Measurements from ENCODE around the gene SACM1L.

SACM1L gene

DNA sequence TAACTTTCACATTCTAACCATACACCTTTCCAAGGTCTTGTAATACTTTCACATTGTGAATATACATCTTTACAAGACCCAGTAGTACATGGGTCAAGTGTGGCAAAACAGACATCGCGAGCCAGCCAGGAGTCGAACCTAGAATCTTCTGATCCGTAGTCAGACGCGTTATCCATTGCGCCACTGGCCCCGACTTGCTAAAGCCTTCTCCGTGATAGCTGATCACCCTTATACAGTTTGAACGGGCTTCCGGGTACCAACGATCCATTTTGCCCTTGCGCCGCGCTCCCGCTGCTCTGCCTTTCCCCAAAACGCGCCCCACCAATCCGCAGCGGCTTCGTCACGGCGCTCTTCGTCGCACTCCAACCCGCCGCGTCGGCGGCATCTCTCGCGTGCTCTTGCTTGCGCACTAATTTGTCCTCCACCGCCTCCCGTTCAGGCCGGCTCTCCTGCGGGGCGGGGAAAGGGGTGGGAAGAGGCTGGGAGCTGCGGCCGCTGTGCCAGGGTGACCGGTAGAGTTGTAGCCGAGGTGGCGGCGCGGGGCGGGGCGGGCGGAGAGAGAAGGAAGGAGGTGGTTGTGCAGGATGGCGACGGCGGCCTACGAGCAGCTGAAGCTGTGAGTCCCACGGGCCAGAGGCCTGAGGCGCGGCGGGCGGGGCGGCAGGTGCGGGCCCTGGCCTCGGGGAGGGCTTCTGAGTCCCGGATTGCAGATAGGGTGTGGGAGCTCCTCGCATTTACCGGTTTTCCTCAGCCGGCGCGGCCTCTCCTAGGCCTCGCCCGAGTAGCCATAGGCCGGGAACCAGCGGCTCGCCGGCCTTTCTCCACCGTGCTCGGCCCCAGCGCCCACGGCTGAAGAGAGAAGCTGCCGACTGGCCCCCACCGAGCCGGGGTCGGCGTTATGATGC is at the start of gene SACM1L:
Gene SACM1L (plus strand): TSS at position 515 of the 905 bp plus-strand sequence. CDS start 70 bp downstream, at position 585.
- peak; percentile 89 to 98 (median 92) for DNase-seq (ENCODE audit: low read depth in 3 of 3)

- no peak for DNase-seq (ENCODE audit: low read depth in 3 of 3)
These were observed 49.1 kb upstream of the SACM1L start for GRCh38 chr3:45640091-45640507.

- DNase-seq (ENCODE audit: low read depth in 3 of 3), result no peak
These were observed 48.4 kb upstream of the SACM1L start for GRCh38 chr3:45640724-45641361.

DNA sequence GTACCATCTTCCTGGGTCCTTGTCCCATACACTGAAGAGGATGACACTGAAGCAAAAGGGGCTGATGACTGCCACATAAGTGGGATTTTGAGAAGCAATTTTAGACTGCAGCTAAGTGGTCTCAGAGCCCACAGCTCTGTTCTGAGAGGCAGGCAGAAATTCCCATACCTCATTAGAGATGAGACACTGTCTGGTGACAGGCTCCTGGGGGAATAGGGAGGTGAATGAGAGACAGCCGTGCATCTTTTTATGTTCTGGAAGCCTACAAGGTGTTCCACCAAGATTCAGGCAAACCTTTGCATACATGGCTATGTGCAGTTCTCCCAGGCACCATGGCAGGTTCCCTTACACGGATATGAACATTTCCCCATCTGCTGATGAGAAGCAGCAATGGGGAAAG is 47.4 kb upstream of the SACM1L start:
- DNase-seq (ENCODE audit: low read depth in 3 of 3), result no peak

- DNase-seq (ENCODE audit: low read depth in 3 of 3), result no peak
These were observed 46.5 kb upstream of the SACM1L start for GRCh38 chr3:45642731-45643152.

- DNase-seq (ENCODE audit: low read depth in 3 of 3), result no peak
These were observed 45.0 kb upstream of the SACM1L start for GRCh38 chr3:45644063-45644790.

DNA sequence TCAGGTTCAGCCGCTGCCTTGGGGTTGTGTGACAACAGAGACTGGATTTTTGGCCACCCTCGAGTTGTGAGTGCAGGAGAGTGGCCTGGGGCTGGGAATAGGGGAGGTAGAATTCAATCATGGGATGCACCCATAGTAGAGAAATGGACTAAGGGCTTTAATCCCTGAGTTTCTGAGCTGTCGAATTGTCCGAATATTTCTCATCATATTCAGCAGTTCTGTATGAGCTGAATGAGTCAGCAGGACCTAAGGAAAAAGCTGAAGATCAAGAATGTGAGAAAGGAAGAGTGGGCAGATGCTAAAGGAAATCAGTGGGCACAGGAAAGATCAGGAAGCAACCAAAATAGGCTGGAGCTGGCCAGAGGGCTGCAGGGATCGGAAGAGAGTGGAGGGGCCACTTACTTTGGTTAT is 44.4 kb upstream of the SACM1L start:
- DNase-seq (ENCODE audit: low read depth in 3 of 3), result no peak

DNA sequence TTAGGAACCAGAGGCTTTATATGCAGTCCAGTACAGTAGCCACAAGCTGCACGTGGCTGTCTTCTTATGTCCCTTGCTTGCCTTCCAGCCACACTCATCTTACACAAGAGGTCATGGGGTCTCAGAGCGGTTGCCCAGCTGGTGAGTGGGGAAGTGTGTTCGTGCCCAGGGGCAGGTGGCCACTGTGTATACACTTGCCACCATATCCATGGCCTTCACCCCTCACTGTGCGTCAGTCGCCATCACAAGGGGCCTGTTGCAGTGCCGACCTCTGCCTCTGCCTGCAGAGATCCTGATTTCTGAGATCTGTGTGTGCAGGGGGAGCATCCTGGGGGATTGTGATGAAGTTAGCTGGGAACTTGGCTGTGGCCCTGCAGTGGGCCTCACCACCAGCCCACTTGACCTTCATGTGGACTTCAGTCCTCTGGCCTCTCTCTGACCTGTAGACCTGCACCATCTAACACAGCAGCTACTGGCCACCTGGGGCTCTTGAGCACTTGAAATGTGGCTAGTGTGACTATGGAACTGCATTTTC is 43.1 kb upstream of the SACM1L start:
- no peak for DNase-seq (ENCODE audit: low read depth in 3 of 3)

GRCh38 chr3:45647148-45647619 is 42.0 kb upstream of the SACM1L start:
- DNase-seq (ENCODE audit: low read depth in 3 of 3), result no peak

- no peak for DNase-seq (ENCODE audit: low read depth in 3 of 3)
These were observed 36.0 kb upstream of the SACM1L start for GRCh38 chr3:45653205-45653604.

- DNase-seq (ENCODE audit: low read depth in 3 of 3), result no peak
These were observed 34.7 kb upstream of the SACM1L start for GRCh38 chr3:45654397-45654944.

GRCh38 chr3:45655906-45656305 is 33.3 kb upstream of the SACM1L start:
- DNase-seq (ENCODE audit: low read depth in 3 of 3), result no peak

DNA sequence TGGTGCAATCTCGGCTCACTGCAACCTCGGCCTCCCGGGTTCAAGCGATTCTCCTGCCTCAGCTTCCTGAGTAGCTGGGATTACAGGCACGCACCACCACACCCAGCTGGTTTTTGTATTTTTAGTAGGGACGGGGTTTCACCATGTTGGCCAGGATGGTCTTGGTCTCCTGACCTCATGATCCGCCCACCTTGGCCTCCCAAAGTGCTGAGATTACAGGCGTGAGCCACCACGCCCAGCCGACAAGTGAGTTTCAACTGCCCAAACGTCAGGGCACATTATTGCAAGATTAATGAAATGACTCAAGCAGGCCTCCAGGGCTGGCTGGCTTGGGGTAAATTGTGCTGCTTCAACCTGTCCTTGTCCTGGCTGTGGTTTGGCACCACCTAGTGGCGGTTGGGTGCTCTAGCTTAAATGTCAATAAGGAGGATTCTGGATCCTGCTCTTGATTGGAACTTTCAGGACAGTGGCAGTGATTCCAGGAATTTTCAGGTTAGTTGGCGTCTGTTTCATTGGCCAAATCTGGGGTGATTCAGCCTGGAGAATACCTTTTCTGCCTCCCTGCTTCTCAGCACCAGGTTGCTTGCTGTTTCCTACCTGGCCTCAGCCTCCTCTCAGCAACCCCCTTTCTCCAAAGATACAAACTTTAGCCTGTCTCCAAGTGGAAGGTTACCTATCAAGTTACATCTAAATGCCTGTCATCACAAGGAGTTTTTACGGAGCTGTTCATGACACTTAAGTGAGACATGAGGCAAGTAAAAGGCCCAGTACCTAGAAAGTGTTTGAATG is 32.4 kb upstream of the SACM1L start:
- peak; percentile 70 to 82 (median 78) for DNase-seq (ENCODE audit: low read depth in 3 of 3)

DNA sequence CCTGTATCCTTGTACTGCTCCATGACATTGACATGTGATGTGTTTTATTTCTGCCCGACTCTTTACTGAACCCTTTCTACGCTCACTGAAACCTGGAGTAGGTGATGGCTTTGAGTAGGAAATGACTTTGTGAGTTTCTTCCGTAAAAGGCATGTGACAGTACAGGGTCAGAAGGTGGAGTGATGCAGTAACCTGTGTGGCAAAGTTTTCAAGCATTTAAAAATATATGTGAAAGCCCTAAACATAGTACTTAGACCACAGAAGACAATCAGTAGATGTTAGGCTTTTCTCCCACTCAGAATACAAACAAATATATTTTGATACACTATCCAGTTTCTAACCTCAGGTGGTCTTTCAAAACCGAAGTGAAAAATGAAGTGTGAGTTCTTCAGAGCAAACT is 31.3 kb upstream of the SACM1L start:
- no peak for DNase-seq (ENCODE audit: low read depth in 3 of 3)

DNA sequence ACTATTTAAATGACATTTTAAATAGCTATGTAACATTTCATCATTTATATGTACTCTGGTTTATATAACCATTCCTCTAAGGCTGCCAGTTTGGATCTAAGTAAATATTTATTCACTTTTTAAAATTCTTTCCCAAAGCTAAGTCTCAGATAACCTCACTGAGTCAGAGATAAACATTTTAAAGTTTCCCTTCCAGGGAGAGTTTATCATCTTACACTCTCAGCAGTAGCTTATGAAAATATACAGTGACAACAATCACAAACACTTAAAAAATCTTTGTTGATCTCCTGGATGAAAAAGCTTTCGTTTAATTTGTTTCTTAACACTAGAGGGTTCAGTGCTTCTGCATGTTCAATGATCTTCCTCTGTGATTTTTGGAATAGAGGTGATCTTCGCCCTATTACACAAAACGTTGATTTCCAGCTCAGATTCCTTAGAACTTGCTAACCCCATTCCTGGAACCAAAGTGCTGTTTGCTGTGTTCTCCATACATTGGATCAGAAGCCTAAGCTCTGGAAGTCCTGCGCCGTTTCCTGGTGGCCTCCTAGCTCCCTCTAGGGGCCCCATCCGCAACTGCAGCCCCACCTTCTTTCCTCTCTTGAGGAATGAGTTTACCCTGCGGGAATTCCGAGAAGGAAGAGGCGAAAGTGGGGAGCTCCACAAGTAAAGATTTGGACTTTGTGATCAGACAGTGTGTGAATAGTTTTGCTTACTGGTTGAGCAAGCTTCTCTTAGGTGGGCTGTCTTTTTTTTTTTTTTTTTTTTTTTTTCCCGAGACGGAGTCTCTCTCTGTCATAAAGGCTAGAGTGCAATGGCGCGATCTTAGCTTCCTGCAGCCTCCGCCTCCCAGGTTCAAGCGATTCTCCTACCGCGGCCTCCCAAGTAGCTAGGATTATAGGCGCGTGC is 29.3 kb upstream of the SACM1L start:
- DNase-seq (ENCODE audit: low read depth in 3 of 3), result peak in 1 of 3 experiments; percentile 32

DNA sequence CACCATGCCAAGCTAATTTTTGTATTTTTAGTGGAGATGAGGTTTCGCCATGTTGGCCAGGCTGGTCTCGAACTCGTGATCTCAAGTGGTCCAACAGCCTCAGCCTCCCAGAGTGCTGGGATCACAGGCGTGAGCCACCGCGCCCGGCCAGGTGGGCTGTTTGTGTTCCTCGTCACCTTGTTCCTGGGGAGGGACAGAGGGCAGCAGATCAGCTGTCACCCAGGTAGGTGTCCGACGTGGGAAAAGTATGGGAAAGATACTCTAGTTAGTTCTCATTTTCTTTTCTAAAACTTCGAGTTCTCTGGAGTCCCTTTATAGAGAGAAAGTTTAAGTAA is 28.7 kb upstream of the SACM1L start:
- DNase-seq (ENCODE audit: low read depth in 3 of 3), result no peak

DNA sequence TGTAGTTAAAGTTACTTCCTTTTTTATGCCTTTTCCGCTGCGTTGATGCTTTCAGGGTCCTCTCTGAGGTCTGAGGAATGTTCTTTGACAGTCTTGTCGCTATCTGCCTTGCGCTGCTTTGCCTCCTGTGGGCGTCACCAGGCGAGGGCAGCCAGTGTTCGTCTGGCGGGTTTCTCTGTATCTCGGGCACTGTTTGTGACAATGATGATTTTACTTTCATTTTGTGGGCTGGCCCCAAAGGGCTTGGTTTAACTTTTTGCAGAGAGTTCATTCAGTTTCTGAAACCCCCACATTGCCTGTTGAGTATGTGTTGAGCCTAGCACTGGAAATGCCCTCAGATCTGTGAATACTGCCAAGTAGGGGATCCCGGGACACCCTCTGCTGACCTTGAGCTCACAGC is 24.6 kb upstream of the SACM1L start:
- peak; percentile 47 to 65 (median 62) for DNase-seq (ENCODE audit: low read depth in 3 of 3)

DNA sequence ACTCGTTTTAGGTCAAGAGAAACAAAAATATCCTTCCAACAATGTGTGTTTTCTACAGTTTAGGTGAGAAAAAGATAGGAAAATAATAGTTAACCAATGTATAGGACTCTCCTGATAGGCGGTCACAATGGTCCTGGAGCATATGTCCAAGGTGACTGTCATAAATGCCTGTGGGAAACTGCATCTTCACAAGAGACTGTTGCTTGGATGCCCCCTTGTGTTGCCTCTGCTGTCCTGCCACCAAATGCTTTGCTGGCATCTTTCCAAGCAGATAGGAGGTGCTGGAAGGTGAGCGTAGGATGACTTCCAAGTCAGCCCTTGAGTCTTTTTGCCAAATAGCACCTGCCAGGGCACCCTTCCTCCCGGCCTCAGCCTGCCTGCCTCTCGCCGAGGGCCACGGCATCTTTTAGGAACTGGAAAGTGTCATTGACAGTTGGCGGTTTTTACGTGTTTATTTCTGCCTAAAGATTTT is 24.1 kb upstream of the SACM1L start:
- peak; percentile 6 to 44 (median 42) for DNase-seq (ENCODE audit: low read depth in 3 of 3)

GRCh38 chr3:45666757-45667431 is 22.3 kb upstream of the SACM1L start:
- DNase-seq (ENCODE audit: low read depth in 3 of 3), result no peak

Measured in stimulated activated CD4-positive, alpha-beta T cell treated with anti-CD3 and anti-CD28 coated beads, TNF-alpha, amount 100 ng/mL, for 24 hours (primary cell).